H1 (cell line): ENCODE measurements around the gene MGAT5B. TPM values are rescaled to one million over a fixed set of nuclear protein-coding genes. Genes with fewer than 3 reads are reported as not detected.

Experiments used
- ASH2L ChIP-seq: fragments of 200-600, 300-600 bp; sonication (generic); IDR thresholded peaks from one replicate; pipeline ENCODE4 v1.7.1; 2017; ENCODE audit warnings: low read length
- KDM1A ChIP-seq: fragments of 200-600, 300-600 bp; sonication (generic); IDR thresholded peaks from 2 replicates; pipeline ENCODE4 v1.7.1; 2016; ENCODE audit warnings: mild to moderate bottlenecking, low read length, borderline replicate concordance
- SIRT6 ChIP-seq: IDR thresholded peaks from one replicate; pipeline ENCODE4 v1.7.1; 2012; ENCODE audit warnings: low read length, inconsistent platforms
- polyA plus RNA-seq, 7 experiments: library from polyadenylated mRNA; depleted of rRNA in 3 of 7; stranded (reverse) in 5 of 7; unstranded in 2 of 7; fragments of >200 nt in 5 of 7; fragments of 200-250 nt in 2 of 7; gene quantifications; 1 replicate in 5 of 7; 2 replicates in 1 of 7; 4 replicates in 1 of 7; pipeline versions ENCODE4 v1.2.1 to v1.2.3, GENCODE V29; 2011 to 2013; ENCODE audit warnings: missing spikeins in 2 of 7, mixed read lengths in 2 of 7
- total RNA-seq: library from RNA; stranded (reverse); fragmentation: NEBNext Ultra II Directional; extraction: Animal tissue kit (Norgen Biotek cat#: 25700); gene quantifications from 2 replicates; pipeline ENCODE4 v1.2.1, GENCODE V29; 2021

MGAT5B gene
- total and polyA plus RNA-seq, 2 of the 8 experiments (the other 6 are each of a cell fraction or from before 2014, with no cell fraction given): 7.9 to 8.2 TPM

DNA sequence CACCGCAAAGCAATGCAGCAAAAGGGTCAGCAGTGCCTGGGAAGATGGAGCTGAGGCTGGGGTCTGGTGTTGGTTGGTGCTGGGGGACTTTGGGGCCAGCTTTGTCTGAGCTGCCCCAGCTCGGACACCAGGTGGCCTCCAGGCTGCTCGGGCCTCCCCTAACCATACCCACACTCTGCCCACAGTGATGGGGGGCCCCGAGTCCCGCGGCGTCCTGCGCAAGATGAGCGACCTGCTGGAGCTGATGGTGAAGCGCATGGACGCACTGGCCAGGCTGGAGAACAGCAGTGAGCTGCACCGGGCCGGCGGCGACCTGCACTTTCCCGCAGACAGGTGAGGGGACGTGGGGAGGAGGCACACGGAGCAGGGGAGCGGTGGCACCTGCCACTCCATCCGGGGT is 13.8 kb downstream of the MGAT5B start (continued):
- TF ChIP-seq ASH2L (no peak), KDM1A (no peak), SIRT6 (no peak)
